HG03521 (cell line): ENCODE results near the gene LCE6A.
A peak's percentile ranks its signal among the peaks of the same experiment; 100 is the strongest.

Experiments
- ATAC-seq: cut with Tn5 transposase; IDR thresholded peaks from one replicate; pipeline ENCODE4 v1.9.1; 2021; ENCODE audit warnings: mild to moderate bottlenecking, moderate library complexity; ENCODE audit not compliant: unreplicated experiment

Gene LCE6A

GRCh38 chr1:152842556-152842955 is at the start of gene LCE6A:
Gene LCE6A, plus strand, starts transcription at chr1:152842856. Its CDS starts 665 bp downstream, at chr1:152843521.
- no peak for ATAC-seq

- ATAC-seq, result no peak
Observed at GRCh38 chr1:152795686-152796085, 47.0 kb upstream of the LCE6A start.

- ATAC-seq, result no peak
Observed at GRCh38 chr1:152796421-152796820, 46.2 kb upstream of the LCE6A start, which contains the start of gene LCE1D. Gene LCE1D, plus strand, starts transcription at chr1:152796721. Its CDS starts 1,074 bp downstream, at chr1:152797795.

GRCh38 chr1:152801333-152801732 is 41.3 kb upstream of the LCE6A start:
- no peak for ATAC-seq

- ATAC-seq, result no peak
Observed at GRCh38 chr1:152806576-152806975, 36.1 kb upstream of the LCE6A start, which contains the start of gene LCE1C. Gene LCE1C, minus strand, starts transcription at chr1:152806651. Its CDS starts 1,173 bp downstream, at chr1:152805478.

- ATAC-seq, result no peak
Observed at GRCh38 chr1:152811050-152811449, 31.6 kb upstream of the LCE6A start.

- no peak for ATAC-seq
Observed at GRCh38 chr1:152811671-152812070, 31.0 kb upstream of the LCE6A start, which contains the start of gene LCE1B. Gene LCE1B, plus strand, starts transcription at chr1:152811971. Its CDS starts 476 bp downstream, at chr1:152812447.

GRCh38 chr1:152817309-152817708 is 25.3 kb upstream of the LCE6A start:
- ATAC-seq, result no peak

GRCh38 chr1:152823294-152823693 is 19.4 kb upstream of the LCE6A start:
- ATAC-seq, result no peak

GRCh38 chr1:152824964-152825363 is 17.7 kb upstream of the LCE6A start:
- ATAC-seq, result no peak

- ATAC-seq, result no peak
Observed at GRCh38 chr1:152827173-152827572, 15.5 kb upstream of the LCE6A start, which contains the start of gene LCE1A. Gene LCE1A, plus strand, starts transcription at chr1:152827473. Its CDS starts 0 bp downstream, at chr1:152827473.

GRCh38 chr1:152836870-152837269 is 5.8 kb upstream of the LCE6A start:
- ATAC-seq, result no peak

- ATAC-seq, result no peak
Observed at GRCh38 chr1:152855661-152856060, 13.0 kb downstream of the LCE6A start.

GRCh38 chr1:152858062-152858461 is 15.4 kb downstream of the LCE6A start:
- ATAC-seq, result no peak

- no peak for ATAC-seq
Observed at GRCh38 chr1:152859696-152860095, 17.0 kb downstream of the LCE6A start, which contains the start of gene LCE7A. Gene LCE7A, plus strand, starts transcription at chr1:152859996. Its CDS starts 702 bp downstream, at chr1:152860698.

GRCh38 chr1:152860129-152860528 is 17.5 kb downstream of the LCE6A start:
- no peak for ATAC-seq

GRCh38 chr1:152861374-152861773 is 18.7 kb downstream of the LCE6A start:
- ATAC-seq, result no peak

- no peak for ATAC-seq
Observed at GRCh38 chr1:152864443-152864842, 21.8 kb downstream of the LCE6A start.

GRCh38 chr1:152866321-152866720 is 23.7 kb downstream of the LCE6A start:
- no peak for ATAC-seq

- ATAC-seq, result peak; percentile 54
Observed at GRCh38 chr1:152869808-152870419, 27.3 kb downstream of the LCE6A start.

- no peak for ATAC-seq
Observed at GRCh38 chr1:152870831-152871730, 28.4 kb downstream of the LCE6A start.

GRCh38 chr1:152871731-152872126 is 29.1 kb downstream of the LCE6A start:
- ATAC-seq, result no peak
